B cell (primary cell): ENCODE results near the gene BEND5. TPM values are rescaled to one million over a fixed set of nuclear protein-coding genes. Genes with fewer than 3 reads are reported as not detected.
A peak's percentile ranks its signal among the peaks of the same experiment; 100 is the strongest.

Experiments
- ATAC-seq: fragments of 200-7000 bp; cut with Tn5 transposase; one replicate; pipeline ENCODE4 v1.10.0; 2021; ENCODE audit warnings: low read depth, mild to moderate bottlenecking, moderate number of reproducible peaks, moderate library complexity
- CTCF ChIA-PET: fragments of 350-600 bp; sonication (Branson Sonifier 250); formaldehyde crosslinking; loops from one replicate; lab custom pipeline; 2021; ENCODE audit warnings: antibody characterized with exemption, inconsistent platforms; lab: Charles Lee
- POLR2A ChIA-PET: fragments of 350-600 bp; sonication (Branson Sonifier 250); formaldehyde crosslinking; loops from one replicate; lab custom pipeline; 2021; ENCODE audit warnings: antibody characterized with exemption; lab: Charles Lee
- DNase-seq: peaks from one replicate; pipeline ENCODE4 v3.0.0; 2013
- H2AFZ ChIP-seq: 2 replicates; pipeline ENCODE4 v1.6.1; 2012; ENCODE audit warnings: mild to moderate bottlenecking, low read depth, low read length; ENCODE audit not compliant: insufficient read depth, poor library complexity, severe bottlenecking
- H3K27ac ChIP-seq, 2 donors: 1 replicate in 1 of 2; 2 replicates in 1 of 2; pipeline ENCODE4 v1.5.1; 2012 to 2013; ENCODE audit warnings: low read length in 2 of 2, mild to moderate bottlenecking in 2 of 2, moderate library complexity in 1 of 2
- H3K27me3 ChIP-seq, 4 experiments: fragments of 200-600 bp in 1 of 4; sonication (generic) in 1 of 4; replicated peaks in 1 of 4; 1 replicate in 2 of 4; 2 replicates in 2 of 4; pipeline versions ENCODE4 v1.6.1 to v1.7.0; 2013 to 2016; ENCODE audit warnings: low read length in 3 of 4, mild to moderate bottlenecking in 2 of 4, mixed read lengths in 1 of 4, moderate library complexity in 1 of 4; ENCODE audit not compliant: insufficient read depth in 4 of 4, control insufficient read depth in 3 of 4; ENCODE audit errors: control extremely low read depth in 1 of 4
- H3K36me3 ChIP-seq, 2 experiments: replicated peaks in 1 of 2; 1 replicate in 1 of 2; 2 replicates in 1 of 2; pipeline versions ENCODE4 v1.6.1 to v1.7.1; 2013; ENCODE audit warnings: low read length in 1 of 2; ENCODE audit not compliant: insufficient read depth in 2 of 2, control insufficient read depth in 1 of 2; ENCODE audit errors: control extremely low read depth in 1 of 2, extremely low read depth in 1 of 2
- H3K4me1 ChIP-seq, 2 donors: fragments of 200-600 bp in 1 of 2; sonication (generic) in 1 of 2; 1 replicate in 1 of 2; 2 replicates in 1 of 2; pipeline versions ENCODE4 v1.5.1 to v1.6.1; 2013 to 2017; ENCODE audit warnings: low read length in 2 of 2; ENCODE audit not compliant: control insufficient read depth in 2 of 2, insufficient read depth in 2 of 2
- H3K4me2 ChIP-seq: replicated peaks from 2 replicates; pipeline ENCODE3; 2012; ENCODE audit warnings: mild to moderate bottlenecking, low read depth, low read length; ENCODE audit not compliant: poor library complexity, severe bottlenecking
- H3K4me3 ChIP-seq, 5 experiments: fragments of 200-600 bp in 1 of 5; sonication (generic) in 1 of 5; 1 replicate in 3 of 5; 2 replicates in 2 of 5; pipeline versions ENCODE4 v1.5.1 to v1.7.0; 2011 to 2016; ENCODE audit warnings: low read length in 4 of 5, mild to moderate bottlenecking in 4 of 5, low read depth in 2 of 5, control low read depth in 1 of 5, moderate library complexity in 1 of 5; ENCODE audit not compliant: insufficient read depth in 1 of 5; ENCODE audit errors: control extremely low read depth in 1 of 5, extremely low read depth in 1 of 5
- H3K79me2 ChIP-seq: fragments of 200-600 bp; sonication (generic); one replicate; pipeline ENCODE4 v1.6.0; 2016; ENCODE audit warnings: low read length; ENCODE audit not compliant: control insufficient read depth, insufficient read depth
- H3K9ac ChIP-seq: fragments of 200-600 bp; sonication (generic); 2 replicates; pipeline ENCODE4 v1.6.1; 2017; ENCODE audit warnings: mild to moderate bottlenecking, low read length, moderate library complexity
- H3K9me3 ChIP-seq, 3 donors: one replicate each; pipeline versions ENCODE4 v1.6.1 to v1.7.1; 2013; ENCODE audit warnings: low read length in 2 of 3; ENCODE audit not compliant: control insufficient read depth in 2 of 3, insufficient read depth in 1 of 3; ENCODE audit errors: control extremely low read depth in 1 of 3
- H4K20me1 ChIP-seq: 2 replicates; pipeline ENCODE4 v1.6.0; 2012; ENCODE audit warnings: mild to moderate bottlenecking, low read length; ENCODE audit not compliant: insufficient read depth, control insufficient read depth, poor library complexity, severe bottlenecking
- H3K27ac Mint-ChIP-seq: one replicate; pipeline ENCODE4 v1.8.0; 2021; ENCODE audit warnings: mixed read lengths
- H3K27me3 Mint-ChIP-seq: one replicate; pipeline ENCODE4 v1.8.0; 2021; ENCODE audit warnings: mixed read lengths
- H3K4me1 Mint-ChIP-seq: one replicate; pipeline ENCODE4 v1.8.0; 2021; ENCODE audit warnings: mixed read lengths
- H3K4me3 Mint-ChIP-seq: one replicate; pipeline ENCODE4 v1.8.0; 2021; ENCODE audit warnings: mixed read lengths
- H3K9me3 Mint-ChIP-seq: one replicate; pipeline ENCODE4 v1.8.0; 2022; ENCODE audit warnings: mixed read lengths; ENCODE audit not compliant: insufficient read depth
- CTCF ChIP-seq: fragments of 200-600 bp; IDR thresholded peaks from one replicate; pipeline ENCODE4 v1.8.0; 2022; ENCODE audit warnings: antibody characterized with exemption, mild to moderate bottlenecking
- EZH2 ChIP-seq: IDR thresholded peaks from 2 replicates; pipeline ENCODE4 v1.6.1; 2012; ENCODE audit warnings: borderline replicate concordance, low read depth, mild to moderate bottlenecking, moderate library complexity, low read length; ENCODE audit not compliant: insufficient read depth, poor library complexity, severe bottlenecking
- WGBS: methylation state at CpG from one replicate; pipeline ENCODE4 v1.1.5; 2013; ENCODE audit warnings: missing lambda C conversion rate; ENCODE audit not compliant: insufficient coverage; 5-methylcytosine and 5-hydroxymethylcytosine counted together
- intact Hi-C: fragments of 100-400 bp; cut with micrococcal nuclease; formaldehyde crosslinking; loops from one replicate; pipeline ENCODE4 v1.10.0; 2022
- polyA plus RNA-seq: library from polyadenylated mRNA; depleted of rRNA; stranded (reverse); fragments of >200 nt; gene quantifications from 2 replicates; pipeline ENCODE4 v1.2.3, GENCODE V29; 2012
- total RNA-seq, 2 donors: library from RNA; stranded (reverse); fragments of 120-200 nt in 1 of 2; gene quantifications; 1 replicate in 1 of 2; 2 replicates in 1 of 2; pipeline versions ENCODE4 v1.2.3 to v1.2.4, GENCODE V29; 2013 to 2022

Gene BEND5
- total and polyA plus RNA-seq, 2 donors (not counting 1 experiment from before 2014, with no cell fraction given) = 19.5 to 19.7 TPM

DNA sequence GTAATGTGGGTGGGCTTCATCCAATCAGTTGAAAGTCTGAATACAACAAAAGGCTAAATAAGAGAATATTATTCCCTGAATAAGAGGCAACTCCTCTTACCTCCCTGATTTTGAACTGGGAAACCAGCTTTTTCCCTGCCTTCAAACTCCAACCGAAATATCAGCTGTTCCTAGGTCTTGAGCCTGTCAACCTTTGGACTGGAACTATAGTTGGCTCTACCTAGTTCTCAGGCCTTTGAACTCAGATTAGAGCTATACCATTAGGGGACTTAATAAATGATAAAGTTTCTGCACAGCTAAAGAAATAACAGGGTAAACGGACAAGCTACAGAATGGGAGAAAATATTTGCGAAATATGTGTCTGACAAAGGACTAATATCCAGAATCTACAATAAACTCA lies 43.8 kb upstream of the BEND5 start:
- 100% methylated on average over 1 of the region's 3 CpGs for WGBS
- CTCF ChIA-PET = interaction anchor here (0.7 to 5.2 kb wide), 3 partner anchors 70 to 144 kb away, joined by 3 to 228 read pairs (median 8); no protein-coding TSS in a partner anchor
- TF ChIP-seq EZH2 (no peak), CTCF (no peak)

GRCh38 chr1:48817505-48818114 lies 40.9 kb upstream of the BEND5 start:
- CTCF ChIA-PET = interaction anchor here (0.6 to 5.2 kb wide), 61 partner anchors 9 to 708 kb away, joined by 3 to 228 read pairs (median 5); partner anchors contain the start of gene BEND5
- Histone ChIP-seq H3K9me3 (no peaks in the 10 kb centered on the region), H4K20me1 (no peaks in the 10 kb centered on the region), H3K27ac (no peak overlapping the region), H3K36me3 (no peaks in the 10 kb centered on the region), H3K4me3 (no peak overlapping the region), H3K9ac (no peak overlapping the region), H2AFZ (peak overlapping the region; percentile 7), H3K4me2 (peak overlapping the region; percentile 17), H3K79me2 (no peaks in the 10 kb centered on the region), H3K4me1 (peaks cover 9 to 20% of the 10 kb centered on the region in 2 donors), H3K27me3 (no peaks in the 10 kb centered on the region)
- Mint-ChIP-seq H3K4me1 (peaks cover 20% of the 10 kb centered on the region), H3K4me3 (no peak overlapping the region), H3K27ac (no peak overlapping the region), H3K27me3 (no peaks in the 10 kb centered on the region), H3K9me3 (no peaks in the 10 kb centered on the region)
- peak; percentile 71 for DNase-seq
- 93% methylated on average over 3 of the region's 4 CpGs for WGBS
- intact Hi-C loops = loop anchor here (1.0 to 2.0 kb wide), 5 partner anchors 23 to 319 kb away; no protein-coding TSS in a partner anchor
- POLR2A ChIA-PET = no interaction called here
- TF ChIP-seq CTCF = peak; percentile 73
- no peak for TF ChIP-seq EZH2
- ATAC-seq = peak; percentile 66

More for the DNA sequence above, 43.8 kb upstream of the BEND5 start:
- Histone ChIP-seq H3K79me2 (no peaks in the 10 kb centered on the region), H3K4me1 (peaks cover 9 to 16% of the 10 kb centered on the region in 2 donors), H3K4me3 (no peak overlapping the region), H2AFZ (no peak overlapping the region), H3K27me3 (no peaks in the 10 kb centered on the region), H3K27ac (no peak overlapping the region), H3K9me3 (no peaks in the 10 kb centered on the region), H3K36me3 (no peaks in the 10 kb centered on the region), H3K4me2 (no peak overlapping the region), H3K9ac (no peak overlapping the region), H4K20me1 (no peaks in the 10 kb centered on the region)
- DNase-seq = no peak
- POLR2A ChIA-PET = no interaction called here
- intact Hi-C loops = no loop called here
- no peaks in the 10 kb centered on the region for H3K9me3 Mint-ChIP-seq
- no peak overlapping the region for H3K27ac Mint-ChIP-seq
- H3K4me3 Mint-ChIP-seq = no peak overlapping the region
- H3K27me3 Mint-ChIP-seq = no peaks in the 10 kb centered on the region
- no peak for ATAC-seq
- H3K4me1 Mint-ChIP-seq = peaks cover 17% of the 10 kb centered on the region
